GM23248 (cell line): Measurements from ENCODE around the gene CX3CL1.

Experiments
- EZH2 ChIP-seq: fragments of 200-600 bp; sonication (generic); IDR thresholded peaks from 2 replicates; pipeline ENCODE4 v1.6.1; 2018; ENCODE audit warnings: antibody characterized with exemption, mild to moderate bottlenecking; ENCODE audit not compliant: insufficient read depth, poor library complexity, severe bottlenecking
- EZH2phosphoT487 ChIP-seq: fragments of 200-600 bp; sonication (generic); IDR thresholded peaks from 2 replicates; pipeline ENCODE4 v1.6.1; 2018; ENCODE audit warnings: antibody characterized with exemption, moderate library complexity, mild to moderate bottlenecking, low read depth; ENCODE audit not compliant: insufficient read depth

DNA sequence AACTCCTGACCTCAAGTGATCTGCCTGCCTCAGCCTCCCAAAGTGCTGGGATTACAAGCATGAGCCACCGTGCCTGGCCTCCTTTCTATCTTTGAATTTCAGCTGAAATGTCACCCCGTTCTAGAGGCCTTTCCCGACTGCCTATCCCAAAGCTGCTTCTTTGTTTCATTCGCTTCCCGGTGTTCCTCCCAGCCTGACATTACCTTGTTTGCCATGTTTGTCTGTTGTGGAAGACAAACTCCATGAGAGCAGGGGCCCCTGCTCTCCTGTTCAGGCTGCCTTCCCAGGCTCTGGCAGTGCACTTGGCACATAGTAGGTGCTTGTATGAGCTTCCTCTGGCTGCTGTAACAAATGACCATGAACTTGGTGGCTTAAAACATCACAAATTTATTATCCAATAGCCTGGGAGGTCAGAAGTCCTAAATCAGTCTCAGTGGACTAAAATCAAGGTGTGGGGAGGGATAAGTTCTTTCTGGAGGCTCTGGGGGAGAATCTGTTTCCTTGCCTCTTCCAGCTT lies 16.3 kb upstream of the CX3CL1 start:
- no peak for TF ChIP-seq EZH2
- TF ChIP-seq EZH2phosphoT487, result no peak
